GM12878 (cell line): ENCODE data around the gene SGSM2. TPM values are rescaled to one million over a fixed set of nuclear protein-coding genes. Genes with fewer than 3 reads are reported as not detected.

Experiments used
- ATAC-seq: fragments of 200-7000 bp; cut with Tn5 transposase; 3 replicates; pipeline ENCODE4 v1.9.1; 2020; ENCODE audit warnings: mild to moderate bottlenecking, moderate library complexity
- BruUV-seq: library from RNA; stranded (reverse); fragments of 400-500 nt; replicated peaks from 2 replicates; lab custom pipeline; 2021; lab: Mats Ljungman, UMichigan
- CTCF ChIA-PET: fragments of 300-600 bp; sonication (Branson Sonifier 250); formaldehyde crosslinking; extraction: SDS; loops from one replicate; lab custom pipeline; 2021; ENCODE audit warnings: inconsistent platforms; lab: Yijun Ruan, JAX
- POLR2A ChIA-PET: fragments of 350-600 bp; formaldehyde crosslinking; extraction: SDS; loops from one replicate; lab custom pipeline; 2021; ENCODE audit warnings: inconsistent platforms; lab: Charles Lee
- RAD21 ChIA-PET: fragments of 300-600 bp; sonication (Branson Sonifier 250); formaldehyde crosslinking; loops from one replicate; lab custom pipeline; 2023; ENCODE audit warnings: antibody characterized with exemption; ENCODE audit not compliant: unreplicated experiment; lab: Charles Lee
- SMC1A ChIA-PET: fragments of 300-600 bp; sonication (Branson Sonifier 250); formaldehyde crosslinking; loops from one replicate; lab custom pipeline; 2023; ENCODE audit not compliant: unreplicated experiment, uncharacterized antibody; lab: Charles Lee
- DNase-seq: peaks from one replicate; pipeline ENCODE4 v3.0.0-alpha.2; 2011; ENCODE audit warnings: low read depth, low spot score
- FAIRE-seq: peaks from 3 replicates; lab custom pipeline; 2011; peaks lifted over from hg19 to GRCh38; lab: Jason Lieb, UNC
- H2AFZ ChIP-seq: 2 replicates; pipeline ENCODE4 v1.6.0; 2011; ENCODE audit warnings: low read depth, low read length, control low read depth; ENCODE audit not compliant: control insufficient read depth
- H3K27ac ChIP-seq: 2 replicates; pipeline ENCODE4 v1.5.1; 2011; ENCODE audit warnings: control low read depth; ENCODE audit not compliant: control insufficient read depth, insufficient read depth
- H3K27me3 ChIP-seq, 2 experiments: replicated peaks in 1 of 2; 2 replicates each; pipeline versions ENCODE4 v1.6.0 to v1.6.1; 2011; ENCODE audit warnings: low read length in 1 of 2; ENCODE audit not compliant: control insufficient read depth in 2 of 2, insufficient read depth in 2 of 2
- H3K36me3 ChIP-seq, 2 experiments: 2 replicates each; pipeline ENCODE4 v1.5.1; 2011; ENCODE audit warnings: low read length in 1 of 2; ENCODE audit not compliant: control insufficient read depth in 2 of 2, insufficient read depth in 2 of 2
- H3K4me1 ChIP-seq: 2 replicates; pipeline ENCODE4 v1.6.1; 2011; ENCODE audit warnings: mild to moderate bottlenecking, low read length, moderate library complexity, mixed read lengths; ENCODE audit not compliant: control insufficient read depth, insufficient read depth
- H3K4me2 ChIP-seq: 2 replicates; pipeline ENCODE4 v1.6.0; 2011; ENCODE audit warnings: control low read depth; ENCODE audit not compliant: control insufficient read depth, insufficient read depth
- H3K4me3 ChIP-seq: fragments of 200-600 bp; sonication (generic); 2 replicates; pipeline ENCODE4 v1.5.1; 2016
- H3K79me2 ChIP-seq: 2 replicates; pipeline ENCODE4 v1.6.0; 2011; ENCODE audit warnings: low read length; ENCODE audit not compliant: control insufficient read depth, insufficient read depth
- H3K9ac ChIP-seq: 2 replicates; pipeline ENCODE4 v1.8.0; 2011; ENCODE audit warnings: low read length, control low read depth, mixed read lengths; ENCODE audit not compliant: control insufficient read depth, insufficient read depth
- H3K9me3 ChIP-seq: replicated peaks from 3 replicates; pipeline ENCODE4 v1.5.1; 2011; ENCODE audit warnings: mild to moderate bottlenecking, low read length; ENCODE audit not compliant: control insufficient read depth, insufficient read depth
- H4K20me1 ChIP-seq: 2 replicates; pipeline ENCODE4 v1.6.0; 2011; ENCODE audit not compliant: control insufficient read depth, insufficient read depth
- BMI1 ChIP-seq: fragments of 450-650 bp; IDR thresholded peaks from 2 replicates; pipeline ENCODE4 v1.6.1; 2016; ENCODE audit warnings: mild to moderate bottlenecking, moderate library complexity, borderline replicate concordance
- CREM ChIP-seq: IDR thresholded peaks from 2 replicates; pipeline ENCODE4 v1.6.1; 2014; ENCODE audit warnings: antibody characterized with exemption, low read depth
- KAT2A ChIP-seq: conservative IDR thresholded peaks from 2 replicates; pipeline ENCODE4 v1.6.1; 2011; ENCODE audit warnings: low read depth, low read length; ENCODE audit not compliant: control insufficient read depth
- ZZZ3 ChIP-seq: IDR thresholded peaks from 2 replicates; pipeline ENCODE4 v1.6.1; 2011; ENCODE audit warnings: low read depth; ENCODE audit not compliant: control insufficient read depth, insufficient read length
- WGBS: methylation state at CpG from one replicate; pipeline ENCODE4 v1.1.6; 2016; ENCODE audit warnings: low lambda C conversion rate; ENCODE audit not compliant: insufficient replicate concordance, insufficient coverage; ENCODE audit errors: missing lambda C conversion rate; 5-methylcytosine and 5-hydroxymethylcytosine counted together
- in situ Hi-C: fragments of 300-500 bp; cut with MboI; formaldehyde crosslinking; loops from 9 replicates; pipeline ENCODE4 v1.14.3; 2018; ENCODE audit warnings: mixed read lengths
- intact Hi-C: fragments of 100-400 bp; cut with micrococcal nuclease; formaldehyde crosslinking; loops from one replicate; pipeline ENCODE4 v1.14.2; 2022; ENCODE audit not compliant: unreplicated experiment
- polyA plus RNA-seq, 11 experiments: library from polyadenylated mRNA; depleted of rRNA in 4 of 11; unstranded in 6 of 11; stranded (reverse) in 5 of 11; fragments of >200 nt; fragmentation: Nextera tagmentation in 4 of 11; fragmentation: Illumina TruSeq in 1 of 11; extraction: Ambion mirVana in 4 of 11; extraction: Trizol in 1 of 11; gene quantifications; 1 replicate in 1 of 11; 2 replicates in 10 of 11; pipeline versions ENCODE4 v1.2.1 to v1.2.3, GENCODE V29; 2011 to 2016; ENCODE audit warnings: inconsistent platforms in 2 of 11, missing spikeins in 2 of 11, low read depth in 1 of 11
- total RNA-seq, 4 experiments: library from RNA; depleted of rRNA in 3 of 4; stranded (reverse); fragments of >200 nt in 3 of 4; fragmentation: Illumina TruSeq in 1 of 4; extraction: Trizol in 1 of 4; gene quantifications; 2 replicates each; pipeline versions ENCODE4 v1.2.1 to v1.2.3, GENCODE V29; 2013 to 2021

Gene SGSM2
- total and polyA plus RNA-seq, 10 of the 15 experiments (the other 5 are each of a cell fraction or from before 2014, with no cell fraction given), result 0.50 to 50.9 (median 18.5) TPM

DNA sequence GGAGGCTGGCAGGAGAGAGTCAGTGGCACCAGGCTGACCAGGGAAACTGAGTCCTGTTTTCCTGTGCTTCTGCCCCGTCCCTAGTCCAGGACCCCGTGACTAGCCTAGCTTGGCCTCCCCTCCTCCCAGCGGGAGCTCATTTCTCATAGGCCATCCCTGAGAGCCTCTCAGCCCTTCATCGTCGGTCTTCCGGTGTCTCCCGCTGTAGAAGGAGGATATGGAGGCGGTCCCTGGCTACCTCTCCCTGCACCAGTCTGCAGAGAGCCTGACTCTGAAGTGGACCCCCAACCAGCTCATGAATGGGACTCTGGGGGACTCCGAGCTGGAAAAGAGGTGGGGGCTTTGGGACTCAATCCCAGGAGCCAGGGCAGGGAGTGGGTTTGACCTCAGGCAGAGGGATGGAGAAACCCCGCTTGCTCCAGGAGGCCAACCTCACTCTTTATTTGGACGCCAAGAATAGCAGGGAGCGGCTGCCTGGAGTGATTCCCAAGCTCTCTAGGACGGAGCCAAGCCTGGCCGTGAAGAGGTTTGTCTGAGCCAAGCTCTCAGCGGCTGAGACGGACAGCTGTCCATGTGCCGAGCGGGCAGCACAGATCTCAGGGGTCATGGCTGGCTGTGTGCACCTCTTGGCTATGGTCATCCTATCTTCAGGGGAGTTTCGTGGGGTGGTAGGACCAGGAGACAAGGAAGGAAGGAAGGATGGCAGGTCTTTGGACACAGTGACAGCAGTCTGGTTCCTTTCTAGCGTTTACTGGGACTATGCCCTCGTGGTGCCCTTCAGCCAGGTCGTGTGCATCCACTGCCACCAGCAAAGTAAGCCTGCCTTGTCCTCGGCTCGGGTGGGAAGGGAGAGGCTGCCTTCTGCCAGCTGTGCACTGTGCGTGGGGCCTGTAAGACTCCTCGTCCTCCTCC is 26.8 kb downstream of the SGSM2 start:
- CTCF ChIA-PET, result interaction anchor here (1.0 to 1.2 kb wide), 2 partner anchors 11 to 19 kb away, joined by 3 to 4 read pairs; no protein-coding TSS in a partner anchor

DNA sequence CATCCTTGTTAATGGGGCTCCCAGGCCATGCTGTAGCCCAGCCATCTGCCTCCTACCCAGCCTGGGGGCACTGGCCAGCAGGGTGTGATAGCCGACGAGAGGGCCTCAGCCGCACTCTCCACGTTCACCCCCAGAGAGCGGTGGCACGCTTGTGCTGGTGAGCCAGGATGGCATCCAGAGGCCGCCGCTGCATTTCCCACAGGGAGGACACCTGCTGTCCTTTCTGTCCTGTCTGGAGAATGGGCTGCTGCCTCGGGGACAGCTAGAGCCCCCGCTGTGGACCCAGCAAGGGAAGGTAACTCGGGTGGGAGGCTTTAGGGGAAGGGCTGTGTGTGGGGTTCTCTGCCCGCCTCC is 27.4 kb downstream of the SGSM2 start:
- no peak for TF ChIP-seq BMI1
- no peak for TF ChIP-seq CREM
- TF ChIP-seq KAT2A, result no peak
- ChIA-PET POLR2A (no interaction called here), SMC1A (no interaction called here), RAD21 (no interaction called here), CTCF (interaction anchor here (1.2 kb wide), 1 partner anchor 18 kb away, joined by 3 read pairs; no protein-coding TSS in a partner anchor)
- Histone ChIP-seq H2AFZ (no peak overlapping the region), H3K79me2 (no peaks in the 10 kb centered on the region), H3K27ac (no peak overlapping the region), H3K9me3 (no peaks in the 10 kb centered on the region), H3K4me3 (no peak overlapping the region), H3K27me3 (no peaks in the 10 kb centered on the region), H3K4me1 (no peaks in the 10 kb centered on the region), H4K20me1 (no peaks in the 10 kb centered on the region), H3K9ac (no peak overlapping the region), H3K36me3 (no peaks in the 10 kb centered on the region; a peak in 3 of 4 replicates), H3K4me2 (no peak overlapping the region)
- intact Hi-C loops (no loop called here), in situ Hi-C loops (no loop called here)
- no peak for ATAC-seq
- 86% methylated on average over 12 of the region's 12 CpGs for WGBS
- no peak for DNase-seq
- no TSS peak for BruUV-seq
- no peak for FAIRE-seq

More for the DNA sequence above, 26.8 kb downstream of the SGSM2 start:
- ChIA-PET SMC1A (interaction anchor here (1.2 kb wide), 1 partner anchor 18 kb away, joined by 3 read pairs; no protein-coding TSS in a partner anchor), RAD21 (no interaction called here), POLR2A (no interaction called here)
- TF ChIP-seq ZZZ3, result no peak
- FAIRE-seq (no peak), DNase-seq (no peak), ATAC-seq (no peak)
- WGBS, result 84% methylated on average over 26 of the region's 26 CpGs
- intact Hi-C loops (no loop called here), in situ Hi-C loops (no loop called here)
- no peaks in the 10 kb centered on the region; a peak in 3 of 4 replicates for H3K36me3 ChIP-seq
- no peaks in the 10 kb centered on the region for H4K20me1 ChIP-seq
- no peaks in the 10 kb centered on the region for H3K79me2 ChIP-seq
- H3K9ac ChIP-seq, result no peak overlapping the region
- no TSS peak for BruUV-seq
- H3K27ac ChIP-seq, result no peak overlapping the region
- H3K4me2 ChIP-seq, result no peak overlapping the region
- H3K4me1 ChIP-seq, result no peaks in the 10 kb centered on the region
- H2AFZ ChIP-seq, result no peak overlapping the region
- no peaks in the 10 kb centered on the region for H3K27me3 ChIP-seq
- H3K4me3 ChIP-seq, result no peak overlapping the region
- no peaks in the 10 kb centered on the region for H3K9me3 ChIP-seq
